Panc1 (cell line): ENCODE results near the gene PIH1D1. TPM values are rescaled to one million over a fixed set of nuclear protein-coding genes. Genes with fewer than 3 reads are reported as not detected.

Source experiments
- ATAC-seq: fragments of 200-7000 bp; cut with Tn5 transposase; 2 replicates; pipeline ENCODE4 v1.9.1; 2020; ENCODE audit warnings: mild to moderate bottlenecking, moderate library complexity
- BruUV-seq: library from RNA; stranded (reverse); fragments of 400-500 nt; replicated peaks from 2 replicates; lab custom pipeline; 2021; lab: Mats Ljungman, UMichigan
- CTCF ChIA-PET: fragments of 300-600 bp; sonication (Branson Sonifier 250); formaldehyde crosslinking; loops from one replicate; lab custom pipeline; 2022; ENCODE audit warnings: antibody characterized with exemption; lab: Charles Lee
- POLR2A ChIA-PET: fragments of 300-600 bp; sonication (Branson Sonifier 250); formaldehyde crosslinking; loops from one replicate; lab custom pipeline; 2022; ENCODE audit warnings: antibody characterized with exemption; lab: Charles Lee
- DNase-seq: peaks from one replicate; pipeline ENCODE4 v3.0.0-alpha.2; 2010; ENCODE audit warnings: low read depth, low spot score
- H3K27ac ChIP-seq: 2 replicates; pipeline ENCODE4 v1.5.1; 2011; ENCODE audit warnings: mild to moderate bottlenecking, low read length, inconsistent platforms
- H3K27me3 ChIP-seq: fragments of 200-500 bp; sonication (Bioruptor generic); 2 replicates; pipeline ENCODE4 v1.6.0; 2014; ENCODE audit warnings: low read length, inconsistent platforms; ENCODE audit not compliant: control insufficient read depth, insufficient read depth
- H3K36me3 ChIP-seq: fragments of 200-500 bp; sonication (Bioruptor generic); 2 replicates; pipeline ENCODE4 v1.5.1; 2014; ENCODE audit warnings: inconsistent platforms, mild to moderate bottlenecking, low read length, moderate library complexity; ENCODE audit not compliant: control insufficient read depth, insufficient read depth
- H3K4me1 ChIP-seq: 2 replicates; pipeline ENCODE4 v1.5.1; 2011; ENCODE audit warnings: inconsistent platforms, mild to moderate bottlenecking, low read length, moderate library complexity; ENCODE audit not compliant: control insufficient read depth, insufficient read depth
- H3K4me3 ChIP-seq, 2 experiments: 2 replicates each; pipeline ENCODE4 v1.5.1; 2011 to 2012; ENCODE audit warnings: low read depth in 2 of 2, low read length in 2 of 2, mild to moderate bottlenecking in 2 of 2, inconsistent platforms in 1 of 2, moderate library complexity in 1 of 2
- H3K9me3 ChIP-seq: fragments of 200-500 bp; sonication (Bioruptor generic); 2 replicates; pipeline ENCODE4 v1.5.1; 2014; ENCODE audit warnings: low read depth, mild to moderate bottlenecking, inconsistent platforms, low read length, moderate library complexity; ENCODE audit not compliant: control insufficient read depth, insufficient read depth
- CTCF ChIP-seq: fragments of 450-650 bp; IDR thresholded peaks from 2 replicates; pipeline ENCODE4 v1.5.1; 2017; ENCODE audit warnings: mild to moderate bottlenecking
- POLR2AphosphoS5 ChIP-seq: IDR thresholded peaks from 2 replicates; pipeline ENCODE4 v1.6.1; 2012; ENCODE audit warnings: mild to moderate bottlenecking, low read depth, low read length, moderate library complexity
- REST ChIP-seq, 2 experiments: IDR thresholded peaks; 2 replicates each; pipeline ENCODE4 v1.6.1; 2011 to 2012; ENCODE audit warnings: low read depth in 2 of 2, control low read depth in 1 of 2, low read length in 1 of 2, mild to moderate bottlenecking in 1 of 2, moderate library complexity in 1 of 2; ENCODE audit not compliant: insufficient read depth in 1 of 2
- SIN3A ChIP-seq: IDR thresholded peaks from 2 replicates; pipeline ENCODE4 v1.6.1; 2012; ENCODE audit warnings: low read depth, mild to moderate bottlenecking, low read length, moderate library complexity, borderline replicate concordance; ENCODE audit not compliant: insufficient read depth
- TCF7L2 ChIP-seq: IDR thresholded peaks from 2 replicates; pipeline ENCODE4 v1.6.1; 2011; ENCODE audit warnings: mild to moderate bottlenecking, low read depth, low read length, inconsistent platforms
- in situ Hi-C: cut with HindIII; loops from 2 replicates; pipeline ENCODE4 v1.10.0; 2016; ENCODE audit warnings: low sequenced_read_pairs, low pct_unique_long_range_greater_than_20kb
- intact Hi-C: fragments of 100-400 bp; cut with micrococcal nuclease; formaldehyde crosslinking; loops from one replicate; pipeline ENCODE4 v1.10.0; 2022; ENCODE audit not compliant: unreplicated experiment
- total RNA-seq: library from RNA; stranded (reverse); gene quantifications from one replicate; pipeline ENCODE4 v1.2.1, GENCODE V29; 2021; ENCODE audit not compliant: unreplicated experiment

The PIH1D1 gene
- total RNA-seq, 1 experiment from 2014 or later: 78.5 TPM

GRCh38 chr19:49415810-49416200 is 35.8 kb downstream of the PIH1D1 start:
- no peaks in the 10 kb centered on the region for H3K36me3 ChIP-seq
- no peaks in the 10 kb centered on the region for H3K9me3 ChIP-seq
- no peak for DNase-seq
- intact Hi-C loops: no loop called here
- CTCF ChIA-PET: no interaction called here
- in situ Hi-C loops: no loop called here
- TF ChIP-seq REST (IDR thresholded peaks at IDR 0.05; ENCODE audit: insufficient read depth in 1 of 2, low read depth in 2 of 2, low read length in 1 of 2): no peak
- no peak for TF ChIP-seq TCF7L2
- no peak overlapping the region for H3K27ac ChIP-seq
- H3K4me1 ChIP-seq: no peaks in the 10 kb centered on the region
- no peak overlapping the region for H3K4me3 ChIP-seq
- ATAC-seq: no peak
- no TSS peak for BruUV-seq
- POLR2A ChIA-PET: no interaction called here
- 0 out of 2 replicates have a peak, but pooled peaks cover 2% of the 10 kb centered on the region for H3K27me3 ChIP-seq

- DNase-seq: no peak
- BruUV-seq: no TSS peak
- H3K4me1 ChIP-seq: no peaks in the 10 kb centered on the region
- in situ Hi-C loops (no loop called here), intact Hi-C loops (no loop called here)
- no peaks in the 10 kb centered on the region for H3K27me3 ChIP-seq
- H3K4me3 ChIP-seq: no peak overlapping the region
- ChIA-PET POLR2A (no interaction called here), CTCF (no interaction called here)
- ATAC-seq: no peak
- no peak for TF ChIP-seq TCF7L2
- no peak for TF ChIP-seq POLR2AphosphoS5
- TF ChIP-seq REST (IDR thresholded peaks at IDR 0.05; ENCODE audit: insufficient read depth in 1 of 2, low read depth in 2 of 2, low read length in 1 of 2): no peak
- no peak for TF ChIP-seq CTCF
- no peak for TF ChIP-seq SIN3A
- no peak overlapping the region for H3K27ac ChIP-seq
- H3K9me3 ChIP-seq: no peaks in the 10 kb centered on the region
- no peaks in the 10 kb centered on the region for H3K36me3 ChIP-seq
Observed at GRCh38 chr19:49415102-49415809, 36.4 kb downstream of the PIH1D1 start.
